Liver (tissue), 3 donors: ENCODE measurements around the gene EPHA6.

Source experiments
- GABPA ChIP-seq, 2 donors: IDR thresholded peaks in 1 of 2; conservative IDR thresholded peaks in 1 of 2; 2 replicates each; pipeline ENCODE4 v1.6.1; 2016; ENCODE audit warnings: antibody characterized with exemption in 2 of 2, mild to moderate bottlenecking in 1 of 2, moderate library complexity in 1 of 2
- JUND ChIP-seq, 2 donors: IDR thresholded peaks; 2 replicates each; pipeline ENCODE4 v1.6.1; 2016; ENCODE audit warnings: antibody characterized with exemption in 2 of 2
- RAD21 ChIP-seq, 2 donors: IDR thresholded peaks; 2 replicates each; pipeline ENCODE4 v1.6.1; 2016; ENCODE audit warnings: antibody characterized with exemption in 2 of 2, mild to moderate bottlenecking in 2 of 2
- TAF1 ChIP-seq: conservative IDR thresholded peaks from 2 replicates; pipeline ENCODE4 v1.6.1; 2016; ENCODE audit warnings: antibody characterized with exemption, mild to moderate bottlenecking
- TF ChIP-seq, protein P1 (sequence below): fragments of 150-350 bp; IDR thresholded peaks from 2 replicates; pipeline ENCODE4 v1.5.1; 2017; ENCODE audit warnings: improper control_type of control experiment, low read depth, low read length; ENCODE audit not compliant: missing input control
- TF ChIP-seq, protein P2 (sequence below): IDR thresholded peaks from 2 replicates; pipeline ENCODE4 v1.6.1; 2016; ENCODE audit warnings: antibody characterized with exemption, mild to moderate bottlenecking
- TF ChIP-seq, protein P3 (sequence below): IDR thresholded peaks from 2 replicates; pipeline ENCODE4 v1.6.1; 2016; ENCODE audit warnings: antibody characterized with exemption
- donor health status: healthy.
- donor health status: healthy.

DNA sequence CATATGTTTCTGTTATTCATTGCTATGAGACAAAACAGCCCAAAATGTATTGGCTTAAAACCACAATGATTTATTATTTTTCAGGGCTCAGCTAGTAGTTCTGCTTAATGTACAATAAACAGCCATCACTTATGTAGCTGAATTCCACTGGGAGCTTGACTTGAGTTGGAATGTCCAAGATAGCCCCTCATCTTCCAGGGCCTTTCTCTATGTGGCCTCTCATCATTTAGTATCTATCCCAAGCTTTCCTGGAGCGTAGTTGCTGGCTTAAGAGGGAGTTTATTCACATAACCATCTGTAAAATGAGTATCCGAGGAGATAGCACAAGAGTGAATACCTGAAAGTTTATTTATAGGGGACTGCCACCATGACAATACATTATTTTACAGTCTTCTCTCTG lies 176.8 kb downstream of the EPHA6 start:
- TF ChIP-seq, protein P1, sequence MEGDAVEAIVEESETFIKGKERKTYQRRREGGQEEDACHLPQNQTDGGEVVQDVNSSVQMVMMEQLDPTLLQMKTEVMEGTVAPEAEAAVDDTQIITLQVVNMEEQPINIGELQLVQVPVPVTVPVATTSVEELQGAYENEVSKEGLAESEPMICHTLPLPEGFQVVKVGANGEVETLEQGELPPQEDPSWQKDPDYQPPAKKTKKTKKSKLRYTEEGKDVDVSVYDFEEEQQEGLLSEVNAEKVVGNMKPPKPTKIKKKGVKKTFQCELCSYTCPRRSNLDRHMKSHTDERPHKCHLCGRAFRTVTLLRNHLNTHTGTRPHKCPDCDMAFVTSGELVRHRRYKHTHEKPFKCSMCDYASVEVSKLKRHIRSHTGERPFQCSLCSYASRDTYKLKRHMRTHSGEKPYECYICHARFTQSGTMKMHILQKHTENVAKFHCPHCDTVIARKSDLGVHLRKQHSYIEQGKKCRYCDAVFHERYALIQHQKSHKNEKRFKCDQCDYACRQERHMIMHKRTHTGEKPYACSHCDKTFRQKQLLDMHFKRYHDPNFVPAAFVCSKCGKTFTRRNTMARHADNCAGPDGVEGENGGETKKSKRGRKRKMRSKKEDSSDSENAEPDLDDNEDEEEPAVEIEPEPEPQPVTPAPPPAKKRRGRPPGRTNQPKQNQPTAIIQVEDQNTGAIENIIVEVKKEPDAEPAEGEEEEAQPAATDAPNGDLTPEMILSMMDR = no peak
- TF ChIP-seq, protein P2, sequence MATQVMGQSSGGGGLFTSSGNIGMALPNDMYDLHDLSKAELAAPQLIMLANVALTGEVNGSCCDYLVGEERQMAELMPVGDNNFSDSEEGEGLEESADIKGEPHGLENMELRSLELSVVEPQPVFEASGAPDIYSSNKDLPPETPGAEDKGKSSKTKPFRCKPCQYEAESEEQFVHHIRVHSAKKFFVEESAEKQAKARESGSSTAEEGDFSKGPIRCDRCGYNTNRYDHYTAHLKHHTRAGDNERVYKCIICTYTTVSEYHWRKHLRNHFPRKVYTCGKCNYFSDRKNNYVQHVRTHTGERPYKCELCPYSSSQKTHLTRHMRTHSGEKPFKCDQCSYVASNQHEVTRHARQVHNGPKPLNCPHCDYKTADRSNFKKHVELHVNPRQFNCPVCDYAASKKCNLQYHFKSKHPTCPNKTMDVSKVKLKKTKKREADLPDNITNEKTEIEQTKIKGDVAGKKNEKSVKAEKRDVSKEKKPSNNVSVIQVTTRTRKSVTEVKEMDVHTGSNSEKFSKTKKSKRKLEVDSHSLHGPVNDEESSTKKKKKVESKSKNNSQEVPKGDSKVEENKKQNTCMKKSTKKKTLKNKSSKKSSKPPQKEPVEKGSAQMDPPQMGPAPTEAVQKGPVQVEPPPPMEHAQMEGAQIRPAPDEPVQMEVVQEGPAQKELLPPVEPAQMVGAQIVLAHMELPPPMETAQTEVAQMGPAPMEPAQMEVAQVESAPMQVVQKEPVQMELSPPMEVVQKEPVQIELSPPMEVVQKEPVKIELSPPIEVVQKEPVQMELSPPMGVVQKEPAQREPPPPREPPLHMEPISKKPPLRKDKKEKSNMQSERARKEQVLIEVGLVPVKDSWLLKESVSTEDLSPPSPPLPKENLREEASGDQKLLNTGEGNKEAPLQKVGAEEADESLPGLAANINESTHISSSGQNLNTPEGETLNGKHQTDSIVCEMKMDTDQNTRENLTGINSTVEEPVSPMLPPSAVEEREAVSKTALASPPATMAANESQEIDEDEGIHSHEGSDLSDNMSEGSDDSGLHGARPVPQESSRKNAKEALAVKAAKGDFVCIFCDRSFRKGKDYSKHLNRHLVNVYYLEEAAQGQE = no peak
- no peak for TF ChIP-seq GABPA (IDR thresholded peaks at IDR 0.05 in 1 of 2, conservative IDR thresholded peaks at IDR 0.05 in 1 of 2)
- no peak for TF ChIP-seq JUND (IDR thresholded peaks at IDR 0.05)
- TF ChIP-seq, protein P3, sequence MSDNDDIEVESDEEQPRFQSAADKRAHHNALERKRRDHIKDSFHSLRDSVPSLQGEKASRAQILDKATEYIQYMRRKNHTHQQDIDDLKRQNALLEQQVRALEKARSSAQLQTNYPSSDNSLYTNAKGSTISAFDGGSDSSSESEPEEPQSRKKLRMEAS = no peak
- no peak for TF ChIP-seq TAF1
- no peak for TF ChIP-seq RAD21 (IDR thresholded peaks at IDR 0.05)
